ENCODE measurements around the gene TRIM47. TPM values are rescaled to one million over a fixed set of nuclear protein-coding genes. Genes with fewer than 3 reads are reported as not detected.

The TRIM47 gene
- total RNA-seq, 1 experiment from 2014 or later: 48.3 TPM

DNA sequence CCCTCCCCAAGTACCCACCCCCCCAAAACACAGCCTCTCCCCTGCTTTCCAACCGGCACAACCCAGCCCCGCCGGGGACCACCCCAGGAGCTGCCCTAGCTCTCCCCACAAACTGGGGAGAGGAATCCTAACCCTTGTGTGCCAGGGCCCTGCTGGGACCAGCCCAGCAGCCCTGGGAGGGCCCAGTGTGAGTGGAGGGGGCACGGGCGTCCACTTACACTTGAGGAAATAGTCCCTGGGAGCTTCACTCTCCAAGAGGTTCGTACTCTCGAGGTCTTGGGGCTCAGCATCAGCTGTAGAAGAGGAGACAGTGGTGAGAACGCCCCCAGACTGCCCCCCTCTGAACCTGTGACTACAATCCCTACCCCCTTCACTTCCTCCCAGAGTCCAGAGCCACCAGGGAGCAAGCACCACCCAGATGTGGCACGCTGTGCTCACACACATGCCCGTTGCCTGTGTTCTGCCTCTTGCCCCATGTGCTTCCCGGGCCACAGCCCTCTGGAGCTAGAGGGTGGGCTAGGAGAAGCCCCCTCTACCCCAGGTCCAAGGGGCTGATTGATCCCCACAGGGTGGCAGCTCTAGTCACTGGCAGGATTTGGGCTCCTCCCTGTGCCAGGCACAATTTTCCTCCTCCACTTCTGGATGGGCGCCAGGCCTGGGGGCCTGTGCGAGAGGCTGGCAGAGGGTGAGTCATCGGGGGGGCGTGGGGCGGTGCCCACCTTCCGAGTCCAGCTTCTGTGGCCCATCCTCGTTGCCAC, 3.0 kb downstream of the TRIM47 start:
- Histone ChIP-seq H3K27ac (peak overlapping the region; percentile 87), H3K4me1 (replicated peaks; ENCODE audit: insufficient read depth) (peaks cover 48% of the 10 kb centered on the region)
- CTCF ChIA-PET: interaction anchor here (0.5 to 1.1 kb wide), 12 partner anchors 15 to 274 kb away, joined by 3 to 7 read pairs (median 4); partner anchors contain the start of genes UNC13D and WBP2

DNA sequence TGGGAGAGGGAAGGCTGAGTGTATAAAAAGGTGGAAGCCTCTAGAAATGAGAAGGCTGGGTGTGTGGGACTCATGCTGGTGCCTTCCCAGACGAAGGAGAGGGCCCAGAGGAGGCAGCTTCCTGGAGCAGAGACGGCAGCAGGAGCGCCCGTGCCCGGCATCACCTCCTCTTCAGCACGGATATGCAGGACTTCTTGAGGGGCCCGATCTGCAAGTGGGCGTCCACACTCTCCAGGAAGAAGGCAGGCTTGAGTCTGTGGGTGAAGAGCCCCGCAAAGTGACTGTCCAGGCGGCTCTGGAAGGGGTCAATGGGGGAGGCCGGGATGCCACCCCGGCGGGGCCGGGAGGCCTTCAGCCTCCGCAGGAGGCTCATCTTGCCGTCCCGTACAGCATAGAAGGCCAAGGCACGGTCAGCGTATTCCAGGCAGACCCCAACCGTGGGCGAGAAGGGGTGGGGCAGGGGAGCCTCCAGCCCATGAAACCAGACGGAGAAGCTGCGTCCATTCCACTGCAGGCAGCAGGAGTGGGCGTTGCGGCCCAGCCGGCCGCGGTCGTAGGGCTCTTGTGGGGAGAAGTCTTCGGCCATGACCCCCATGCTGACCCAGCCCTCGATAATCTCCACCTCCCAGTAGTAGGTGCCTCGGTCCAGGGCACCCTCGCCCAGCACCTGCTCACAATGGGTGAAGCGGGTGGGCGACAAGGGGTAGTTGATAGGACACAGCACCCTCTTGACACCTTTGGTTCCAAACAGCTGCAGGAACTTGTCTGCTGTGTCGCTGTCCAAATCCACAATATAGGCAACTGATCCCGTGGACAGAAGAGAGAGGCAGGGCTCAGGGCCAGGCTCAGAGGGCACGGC, 3.8 kb downstream of the TRIM47 start:
- Histone ChIP-seq H3K9me3 (ENCODE audit: insufficient read depth, low read depth) (no peaks in the 10 kb centered on the region), H3K4me2 (peak overlapping the region; percentile 85; the same call in 1 of the 2 replicates), H3F3A (ENCODE audit: insufficient read depth, low read depth) (peaks cover 53% of the 10 kb centered on the region), H3K27me3 (ENCODE audit: insufficient read depth, low read depth) (no peaks in the 10 kb centered on the region), H3K9me2 (ENCODE audit: insufficient read depth) (no peaks in the 10 kb centered on the region), H3K4me1 (replicated peaks; ENCODE audit: insufficient read depth) (peaks cover 49% of the 10 kb centered on the region), H3K27ac (no peak overlapping the region), H2AFZ (no peak overlapping the region), H3K36me3 (ENCODE audit: low read depth) (no peaks in the 10 kb centered on the region), H4K20me1 (ENCODE audit: insufficient read depth) (no peaks in the 10 kb centered on the region), H3K4me3 (no peak overlapping the region), H3K79me2 (ENCODE audit: low read depth) (0 out of 2 replicates have a peak, but pooled peaks cover 3% of the 10 kb centered on the region)
- intact Hi-C loops (cut with micrococcal nuclease; ENCODE audit: unreplicated experiment): no loop called here
- DNase-seq: no peak
- TSS peak; percentile 8 for BruUV-seq (replicated peaks)
- POLR2A ChIA-PET (ENCODE audit: unreplicated experiment): interaction anchor here (0.7 to 1.7 kb wide), 2 partner anchors 95 to 976 kb away, joined by 6 to 13 read pairs; no protein-coding TSS in a partner anchor
- TF ChIP-seq, protein P1, sequence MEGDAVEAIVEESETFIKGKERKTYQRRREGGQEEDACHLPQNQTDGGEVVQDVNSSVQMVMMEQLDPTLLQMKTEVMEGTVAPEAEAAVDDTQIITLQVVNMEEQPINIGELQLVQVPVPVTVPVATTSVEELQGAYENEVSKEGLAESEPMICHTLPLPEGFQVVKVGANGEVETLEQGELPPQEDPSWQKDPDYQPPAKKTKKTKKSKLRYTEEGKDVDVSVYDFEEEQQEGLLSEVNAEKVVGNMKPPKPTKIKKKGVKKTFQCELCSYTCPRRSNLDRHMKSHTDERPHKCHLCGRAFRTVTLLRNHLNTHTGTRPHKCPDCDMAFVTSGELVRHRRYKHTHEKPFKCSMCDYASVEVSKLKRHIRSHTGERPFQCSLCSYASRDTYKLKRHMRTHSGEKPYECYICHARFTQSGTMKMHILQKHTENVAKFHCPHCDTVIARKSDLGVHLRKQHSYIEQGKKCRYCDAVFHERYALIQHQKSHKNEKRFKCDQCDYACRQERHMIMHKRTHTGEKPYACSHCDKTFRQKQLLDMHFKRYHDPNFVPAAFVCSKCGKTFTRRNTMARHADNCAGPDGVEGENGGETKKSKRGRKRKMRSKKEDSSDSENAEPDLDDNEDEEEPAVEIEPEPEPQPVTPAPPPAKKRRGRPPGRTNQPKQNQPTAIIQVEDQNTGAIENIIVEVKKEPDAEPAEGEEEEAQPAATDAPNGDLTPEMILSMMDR (conservative IDR thresholded peaks at IDR 0.05): no peak
- no peak for TF ChIP-seq EZH2 (IDR thresholded peaks at IDR 0.05; ENCODE audit: low read depth)
- CTCF ChIA-PET: interaction anchor here (0.6 to 0.8 kb wide), 3 partner anchors 19 to 173 kb away, joined by 3 read pairs; partner anchors contain the start of gene WBP2

More for the DNA sequence above, 3.0 kb downstream of the TRIM47 start:
- Histone ChIP-seq H3K36me3 (ENCODE audit: low read depth) (no peaks in the 10 kb centered on the region), H3K27me3 (ENCODE audit: insufficient read depth, low read depth) (no peaks in the 10 kb centered on the region), H4K20me1 (ENCODE audit: insufficient read depth) (no peaks in the 10 kb centered on the region), H2AFZ (peak overlapping the region; percentile 60; the same call in 1 of the 2 replicates), H3K4me3 (peak overlapping the region; percentile 96; the same call in 1 of the 2 replicates), H3F3A (ENCODE audit: insufficient read depth, low read depth) (peaks cover 60% of the 10 kb centered on the region), H3K4me2 (peak overlapping the region; percentile 85), H3K9me2 (ENCODE audit: insufficient read depth) (no peaks in the 10 kb centered on the region), H3K9me3 (ENCODE audit: insufficient read depth, low read depth) (no peaks in the 10 kb centered on the region), H3K79me2 (ENCODE audit: low read depth) (0 out of 2 replicates have a peak, but pooled peaks cover 3% of the 10 kb centered on the region)
- intact Hi-C loops (cut with micrococcal nuclease; ENCODE audit: unreplicated experiment): no loop called here
- BruUV-seq (replicated peaks): no TSS peak
- DNase-seq: no peak
- POLR2A ChIA-PET (ENCODE audit: unreplicated experiment): interaction anchor here (0.5 to 1.7 kb wide), 9 partner anchors 20 to 977 kb away, joined by 3 to 16 read pairs (median 6); partner anchors contain the start of gene WBP2
- TF ChIP-seq EZH2 (IDR thresholded peaks at IDR 0.05; ENCODE audit: low read depth): no peak
- TF ChIP-seq, protein P1 (conservative IDR thresholded peaks at IDR 0.05): no peak
